IMR-90 (cell line): ENCODE data around the gene TMEM38B. TPM values are rescaled to one million over a fixed set of nuclear protein-coding genes. Genes with fewer than 3 reads are reported as not detected.
"Not testable (repeated sequence)": the region's sequence is repeated elsewhere in the genome, so short reads cannot be mapped to it uniquely, and the experiment has no call there.

Source experiments
- ATAC-seq: fragments of 200-7000 bp; cut with Tn5 transposase; 2 replicates; pipeline ENCODE4 v1.9.1; 2020; ENCODE audit warnings: low read depth, mild to moderate bottlenecking, moderate library complexity
- BruUV-seq: library from RNA; stranded (reverse); fragments of 400-500 nt; replicated peaks from 2 replicates; lab custom pipeline; 2021; lab: Mats Ljungman, UMichigan
- CTCF ChIA-PET: fragments of 300-600 bp; formaldehyde crosslinking; extraction: SDS; loops from one replicate; lab custom pipeline; 2021; ENCODE audit warnings: antibody characterized with exemption; lab: Yijun Ruan, JAX
- POLR2A ChIA-PET: fragments of 300-600 bp; sonication (Branson Sonifier 250); formaldehyde crosslinking; loops from one replicate; lab custom pipeline; 2022; ENCODE audit warnings: antibody characterized with exemption; ENCODE audit not compliant: unreplicated experiment; lab: Charles Lee
- DNase-seq: peaks from one replicate; pipeline ENCODE4 v3.0.0; 2013
- H2AFZ ChIP-seq: replicated peaks from 2 replicates; pipeline ENCODE3; 2013; ENCODE audit warnings: low read length, mild to moderate bottlenecking; ENCODE audit not compliant: poor library complexity
- H2AK5ac ChIP-seq: 2 replicates; pipeline ENCODE4 v1.6.1; 2013; ENCODE audit warnings: low read depth, low read length, inconsistent platforms
- H2AK9ac ChIP-seq: replicated peaks from 2 replicates; pipeline ENCODE3; 2013; ENCODE audit warnings: mild to moderate bottlenecking, low read depth, low read length, moderate library complexity; ENCODE audit not compliant: poor library complexity
- H2BK120ac ChIP-seq: 2 replicates; pipeline ENCODE4 v1.6.1; 2013; ENCODE audit warnings: low read depth, low read length, inconsistent platforms
- H2BK15ac ChIP-seq: 3 replicates; pipeline ENCODE4 v1.6.1; 2013; ENCODE audit warnings: low read depth, low read length, inconsistent platforms
- H2BK20ac ChIP-seq: 2 replicates; pipeline ENCODE4 v1.6.1; 2013; ENCODE audit warnings: low read depth, mild to moderate bottlenecking, inconsistent platforms, low read length, moderate library complexity
- H2BK5ac ChIP-seq: 2 replicates; pipeline ENCODE4 v1.6.1; 2013; ENCODE audit warnings: mild to moderate bottlenecking, low read depth, low read length, inconsistent platforms; ENCODE audit not compliant: poor library complexity, severe bottlenecking
- H3K14ac ChIP-seq: replicated peaks from 2 replicates; pipeline ENCODE4 v1.6.1; 2013; ENCODE audit warnings: low read depth, low read length, inconsistent platforms
- H3K18ac ChIP-seq: 2 replicates; pipeline ENCODE4 v1.6.1; 2013; ENCODE audit warnings: low read depth, low read length, control low read depth
- H3K23ac ChIP-seq: 2 replicates; pipeline ENCODE4 v1.6.1; 2013; ENCODE audit warnings: low read depth, low read length, inconsistent platforms
- H3K27ac ChIP-seq: 2 replicates; pipeline ENCODE4 v1.5.1; 2013; ENCODE audit warnings: mild to moderate bottlenecking, control low read depth, low read length; ENCODE audit not compliant: insufficient read depth
- H3K27me3 ChIP-seq: 2 replicates; pipeline ENCODE4 v1.6.1; 2013; ENCODE audit warnings: low read length; ENCODE audit not compliant: control insufficient read depth, insufficient read depth
- H3K36me3 ChIP-seq: 2 replicates; pipeline ENCODE4 v1.6.1; 2013; ENCODE audit warnings: low read length, mixed read lengths; ENCODE audit not compliant: control insufficient read depth, insufficient read depth
- H3K4ac ChIP-seq: 2 replicates; pipeline ENCODE4 v1.6.1; 2013; ENCODE audit warnings: low read depth, low read length, inconsistent platforms
- H3K4me1 ChIP-seq: 2 replicates; pipeline ENCODE4 v1.6.1; 2013; ENCODE audit warnings: low read length, mixed read lengths; ENCODE audit not compliant: control insufficient read depth, insufficient read depth
- H3K4me2 ChIP-seq: 2 replicates; pipeline ENCODE4 v1.6.1; 2013; ENCODE audit warnings: low read depth, mild to moderate bottlenecking, control low read depth, low read length, moderate library complexity
- H3K4me3 ChIP-seq: 2 replicates; pipeline ENCODE4 v1.5.1; 2013; ENCODE audit warnings: low read depth, mild to moderate bottlenecking, control low read depth, low read length, moderate library complexity; ENCODE audit not compliant: insufficient read depth
- H3K56ac ChIP-seq: 2 replicates; pipeline ENCODE4 v1.6.1; 2013; ENCODE audit warnings: low read length, inconsistent platforms; ENCODE audit not compliant: insufficient read depth; ENCODE audit errors: extremely low read depth
- H3K79me1 ChIP-seq, 2 experiments: 2 replicates each; pipeline ENCODE4 v1.6.1; 2013; ENCODE audit warnings: low read length in 2 of 2, inconsistent platforms in 1 of 2, low read depth in 1 of 2
- H3K9ac ChIP-seq: 2 replicates; pipeline ENCODE4 v1.6.1; 2013; ENCODE audit warnings: low read depth, low read length, control low read depth
- H3K9me1 ChIP-seq: 2 replicates; pipeline ENCODE4 v1.6.1; 2013; ENCODE audit warnings: low read length, inconsistent platforms; ENCODE audit not compliant: insufficient read depth
- H3K9me3 ChIP-seq: 2 replicates; pipeline ENCODE4 v1.6.1; 2013; ENCODE audit warnings: low read length; ENCODE audit not compliant: control insufficient read depth, insufficient read depth
- H4K20me1 ChIP-seq: 2 replicates; pipeline ENCODE4 v1.6.1; 2013; ENCODE audit warnings: low read length, inconsistent platforms; ENCODE audit not compliant: insufficient read depth
- H4K5ac ChIP-seq: 2 replicates; pipeline ENCODE4 v1.6.1; 2013; ENCODE audit warnings: mild to moderate bottlenecking, low read depth, low read length, control low read depth
- H4K8ac ChIP-seq, 2 experiments: 2 replicates each; pipeline ENCODE4 v1.6.1; 2013; ENCODE audit warnings: low read depth in 2 of 2, low read length in 2 of 2, control low read depth in 1 of 2, inconsistent platforms in 1 of 2
- H4K91ac ChIP-seq: 2 replicates; pipeline ENCODE4 v1.6.1; 2013; ENCODE audit warnings: low read depth, low read length, inconsistent platforms; ENCODE audit not compliant: insufficient read depth
- WGBS, 2 experiments: methylation state at CpG; one replicate each; pipeline versions ENCODE4 v1.1.5 to v1.1.7; 2013; ENCODE audit warnings: missing lambda C conversion rate in 2 of 2; ENCODE audit not compliant: insufficient read length in 1 of 2; ENCODE audit errors: extremely low coverage in 2 of 2; 5-methylcytosine and 5-hydroxymethylcytosine counted together
- dilution Hi-C: fragments of 300-500 bp; cut with HindIII; formaldehyde crosslinking; loops from one replicate; pipeline ENCODE4 v1.14.3; 2018; ENCODE audit warnings: low sequenced_read_pairs; ENCODE audit not compliant: unreplicated experiment
- in situ Hi-C: fragments of 300-500 bp; cut with MboI; formaldehyde crosslinking; loops from 3 replicates; pipeline ENCODE4 v1.14.3; 2019; ENCODE audit warnings: low sequenced_read_pairs, inconsistent platforms, mixed read lengths
- intact Hi-C: fragments of 100-400 bp; cut with micrococcal nuclease; formaldehyde crosslinking; loops from 2 replicates; pipeline ENCODE4 v1.10.0; 2022
- polyA plus RNA-seq, 3 experiments: library from polyadenylated mRNA; depleted of rRNA; stranded (reverse); fragments of >200 nt; gene quantifications; 2 replicates each; pipeline ENCODE4 v1.2.3, GENCODE V29; 2012; ENCODE audit warnings: low replicate concordance in 1 of 3
- total RNA-seq: library from RNA; depleted of rRNA; stranded (reverse); fragments of >200 nt; gene quantifications from 2 replicates; pipeline ENCODE4 v1.2.3, GENCODE V29; 2012

The TMEM38B gene
- total and polyA plus RNA-seq, 2 of the 4 experiments (the other 2 are of a cell fraction): 3.3 to 11.5 TPM

- H3K4me1 ChIP-seq, H3K27ac ChIP-seq, CTCF ChIA-PET, H3K9me1 ChIP-seq, H3K4me2 ChIP-seq, H3K79me1 ChIP-seq, H2BK20ac ChIP-seq, dilution Hi-C loops, BruUV-seq, H3K18ac ChIP-seq, H3K23ac ChIP-seq, H2AK9ac ChIP-seq, H4K91ac ChIP-seq, H3K4ac ChIP-seq, intact Hi-C loops, H3K14ac ChIP-seq, H4K8ac ChIP-seq, H3K56ac ChIP-seq, in situ Hi-C loops, H2AK5ac ChIP-seq, H3K4me3 ChIP-seq, H3K9ac ChIP-seq, ATAC-seq, H3K36me3 ChIP-seq, DNase-seq, H2AFZ ChIP-seq, H2BK15ac ChIP-seq, H3K9me3 ChIP-seq, H3K27me3 ChIP-seq, H4K20me1 ChIP-seq, POLR2A ChIA-PET, H4K5ac ChIP-seq, H2BK120ac ChIP-seq, H2BK5ac ChIP-seq: not testable (repeated sequence)
- WGBS, 2 experiments: no CpG with 5 or more reads among the region's 2 CpGs
Measured at GRCh38 chr9:105786796-105787195, 92.5 kb downstream of the TMEM38B start.
